Measurements from ENCODE around the gene TIGD6.

TIGD6 gene

DNA sequence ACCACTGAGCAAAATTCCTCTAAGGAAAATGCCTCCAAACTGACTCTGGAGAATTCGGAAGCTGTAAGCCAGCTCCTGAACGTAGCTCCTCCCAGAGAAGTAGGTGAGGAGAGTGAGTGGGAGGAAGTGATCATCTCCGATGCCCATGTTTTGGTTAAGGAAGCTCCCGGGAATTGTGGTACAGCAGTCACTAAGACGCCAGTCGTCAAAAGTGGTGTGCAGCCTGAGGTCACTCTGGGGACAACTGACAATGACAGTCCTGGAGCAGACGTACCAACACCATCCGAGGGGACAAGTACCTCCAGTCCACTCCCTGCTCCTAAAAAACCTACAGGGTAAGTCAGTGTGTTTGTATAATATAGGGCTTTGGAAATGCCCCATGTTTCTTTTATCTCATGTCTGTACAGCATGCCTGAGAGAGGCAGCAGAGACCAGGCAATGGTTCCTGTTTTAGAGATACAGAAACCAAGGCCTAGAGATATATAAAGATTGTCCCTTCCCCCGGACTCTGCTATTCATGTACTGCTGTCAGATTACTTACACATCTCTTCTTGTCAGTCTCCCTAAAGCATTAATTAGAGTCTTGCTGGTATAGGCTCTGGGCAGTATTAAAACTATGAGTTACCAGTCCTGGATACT lies 24.0 kb upstream of the TIGD6 start:
- Histone ChIP-seq H3K4me1 (ENCODE audit: control insufficient read depth, low read length) (no peaks in the 10 kb centered on the region), H3K27ac (ENCODE audit: low read depth, low read length) (no peak overlapping the region), H3K4me3 (ENCODE audit: low read length) (no peak overlapping the region), H3K79me2 (ENCODE audit: control insufficient read depth, low read length) (no peaks in the 10 kb centered on the region), H4K20me1 (ENCODE audit: control insufficient read depth, insufficient read depth, low read depth, low read length) (no peaks in the 10 kb centered on the region), H3F3A (ENCODE audit: control insufficient read depth, insufficient read depth) (no peaks in the 10 kb centered on the region), H3K36me3 (ENCODE audit: control insufficient read depth, low read length) (peaks cover 88% of the 10 kb centered on the region), H3K27me3 (ENCODE audit: control insufficient read depth, low read length) (no peaks in the 10 kb centered on the region), H3K4me2 (ENCODE audit: low read length) (no peak overlapping the region), H3K9me3 (ENCODE audit: control insufficient read depth, insufficient read depth, low read length) (no peaks in the 10 kb centered on the region), H3K9me2 (replicated peaks; ENCODE audit: control insufficient read depth, low read length) (no peaks in the 10 kb centered on the region)
- TF ChIP-seq EZH2phosphoT487 (IDR thresholded peaks at IDR 0.05; ENCODE audit: borderline replicate concordance, low read length): no peak
- TF ChIP-seq, protein P1, sequence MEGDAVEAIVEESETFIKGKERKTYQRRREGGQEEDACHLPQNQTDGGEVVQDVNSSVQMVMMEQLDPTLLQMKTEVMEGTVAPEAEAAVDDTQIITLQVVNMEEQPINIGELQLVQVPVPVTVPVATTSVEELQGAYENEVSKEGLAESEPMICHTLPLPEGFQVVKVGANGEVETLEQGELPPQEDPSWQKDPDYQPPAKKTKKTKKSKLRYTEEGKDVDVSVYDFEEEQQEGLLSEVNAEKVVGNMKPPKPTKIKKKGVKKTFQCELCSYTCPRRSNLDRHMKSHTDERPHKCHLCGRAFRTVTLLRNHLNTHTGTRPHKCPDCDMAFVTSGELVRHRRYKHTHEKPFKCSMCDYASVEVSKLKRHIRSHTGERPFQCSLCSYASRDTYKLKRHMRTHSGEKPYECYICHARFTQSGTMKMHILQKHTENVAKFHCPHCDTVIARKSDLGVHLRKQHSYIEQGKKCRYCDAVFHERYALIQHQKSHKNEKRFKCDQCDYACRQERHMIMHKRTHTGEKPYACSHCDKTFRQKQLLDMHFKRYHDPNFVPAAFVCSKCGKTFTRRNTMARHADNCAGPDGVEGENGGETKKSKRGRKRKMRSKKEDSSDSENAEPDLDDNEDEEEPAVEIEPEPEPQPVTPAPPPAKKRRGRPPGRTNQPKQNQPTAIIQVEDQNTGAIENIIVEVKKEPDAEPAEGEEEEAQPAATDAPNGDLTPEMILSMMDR (IDR thresholded peaks at IDR 0.05; ENCODE audit: low read depth, low read length, poor library complexity, severe bottlenecking): no peak

DNA sequence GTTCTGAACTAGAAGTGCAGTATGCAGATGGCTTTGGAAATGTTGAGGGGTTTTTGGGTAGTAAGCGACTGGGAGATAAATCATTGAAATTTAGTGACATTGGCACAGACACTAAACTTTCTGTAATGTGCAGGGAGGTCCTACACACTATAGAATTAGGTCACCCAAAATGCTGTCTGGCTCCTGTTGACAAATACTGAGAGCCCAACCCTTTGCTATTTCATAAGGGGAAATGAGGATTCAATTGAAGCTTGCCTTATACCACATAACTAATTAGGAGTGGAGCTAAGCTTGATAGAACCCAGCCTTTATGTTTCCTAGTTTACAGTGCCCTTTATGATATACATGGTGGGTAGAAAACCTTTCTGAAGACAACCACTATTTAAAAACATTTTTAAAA lies 22.7 kb upstream of the TIGD6 start:
- Histone ChIP-seq H3K4me2 (ENCODE audit: low read length) (no peak overlapping the region), H3K4me3 (ENCODE audit: low read length) (no peak overlapping the region), H4K20me1 (ENCODE audit: control insufficient read depth, insufficient read depth, low read depth, low read length) (no peaks in the 10 kb centered on the region), H3K9me3 (ENCODE audit: control insufficient read depth, insufficient read depth, low read length) (no peaks in the 10 kb centered on the region), H3K27me3 (ENCODE audit: control insufficient read depth, low read length) (no peaks in the 10 kb centered on the region), H3K9me2 (replicated peaks; ENCODE audit: control insufficient read depth, low read length) (no peaks in the 10 kb centered on the region), H3F3A (ENCODE audit: control insufficient read depth, insufficient read depth) (no peaks in the 10 kb centered on the region), H3K4me1 (ENCODE audit: control insufficient read depth, low read length) (no peaks in the 10 kb centered on the region), H3K79me2 (ENCODE audit: control insufficient read depth, low read length) (no peaks in the 10 kb centered on the region), H3K36me3 (ENCODE audit: control insufficient read depth, low read length) (peaks cover 93% of the 10 kb centered on the region), H3K27ac (ENCODE audit: low read depth, low read length) (no peak overlapping the region)
- TF ChIP-seq EZH2phosphoT487 (IDR thresholded peaks at IDR 0.05; ENCODE audit: borderline replicate concordance, low read length): no peak
- TF ChIP-seq, protein P1 (IDR thresholded peaks at IDR 0.05; ENCODE audit: low read depth, low read length, poor library complexity, severe bottlenecking): no peak

DNA sequence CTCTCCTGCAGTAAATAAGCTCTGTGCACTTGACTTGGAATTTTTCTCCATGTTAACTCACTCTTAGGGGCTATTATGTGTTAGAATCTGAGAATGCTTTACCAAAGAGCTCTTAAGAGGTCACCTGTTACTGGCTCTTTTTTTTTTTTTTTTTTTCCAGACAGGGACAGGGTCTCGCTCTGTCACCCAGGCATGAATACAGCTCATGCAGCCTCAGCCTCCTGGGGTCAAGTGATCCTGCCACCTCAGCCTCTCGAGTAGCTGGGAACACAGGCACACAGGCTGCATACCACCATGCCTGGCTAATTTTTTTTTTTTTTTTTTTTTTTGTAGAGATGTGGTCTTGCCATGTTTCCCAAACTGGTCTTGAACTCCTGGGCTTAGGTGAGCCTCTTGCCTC lies 22.2 kb upstream of the TIGD6 start:
- no peak overlapping the region for H3K4me2 ChIP-seq (ENCODE audit: low read length)

More for the DNA sequence above, 22.2 kb upstream of the TIGD6 start:
- Histone ChIP-seq H3K4me3 (ENCODE audit: low read length) (no peak overlapping the region), H3K9me2 (replicated peaks; ENCODE audit: control insufficient read depth, low read length) (no peaks in the 10 kb centered on the region), H3F3A (ENCODE audit: control insufficient read depth, insufficient read depth) (no peaks in the 10 kb centered on the region), H3K27ac (ENCODE audit: low read depth, low read length) (no peak overlapping the region), H3K36me3 (ENCODE audit: control insufficient read depth, low read length) (peaks cover 94% of the 10 kb centered on the region), H3K4me1 (ENCODE audit: control insufficient read depth, low read length) (no peaks in the 10 kb centered on the region), H3K9me3 (ENCODE audit: control insufficient read depth, insufficient read depth, low read length) (no peaks in the 10 kb centered on the region), H4K20me1 (ENCODE audit: control insufficient read depth, insufficient read depth, low read depth, low read length) (no peaks in the 10 kb centered on the region), H3K79me2 (ENCODE audit: control insufficient read depth, low read length) (no peaks in the 10 kb centered on the region), H3K27me3 (ENCODE audit: control insufficient read depth, low read length) (no peaks in the 10 kb centered on the region)
- TF ChIP-seq, protein P1 (IDR thresholded peaks at IDR 0.05; ENCODE audit: low read depth, low read length, poor library complexity, severe bottlenecking): no peak
- no peak for TF ChIP-seq EZH2phosphoT487 (IDR thresholded peaks at IDR 0.05; ENCODE audit: borderline replicate concordance, low read length)

All from DOHH2 (cell line).